H1 (cell line): ENCODE data around the gene TTC9. TPM values are rescaled to one million over a fixed set of nuclear protein-coding genes. Genes with fewer than 3 reads are reported as not detected.
A peak's percentile ranks its signal among the peaks of the same experiment; 100 is the strongest.

Experiments
- ASH2L ChIP-seq: fragments of 200-600, 300-600 bp; sonication (generic); IDR thresholded peaks from one replicate; pipeline ENCODE4 v1.7.1; 2017; ENCODE audit warnings: low read length
- CBX5 ChIP-seq: fragments of 300-800, 300-1000 bp; sonication (generic); IDR thresholded peaks from 2 replicates; pipeline ENCODE4 v1.7.1; 2016; ENCODE audit warnings: antibody characterized with exemption, low read length, low read depth
- CEBPB ChIP-seq: IDR thresholded peaks from 2 replicates; pipeline ENCODE4 v1.6.1; 2012; ENCODE audit warnings: low read depth, low read length
- FOSL1 ChIP-seq: IDR thresholded peaks from 2 replicates; pipeline ENCODE4 v1.6.1; 2011; ENCODE audit warnings: mild to moderate bottlenecking, low read depth, low read length, moderate library complexity; ENCODE audit not compliant: insufficient read depth
- NRF1 ChIP-seq: IDR thresholded peaks from 2 replicates; pipeline ENCODE4 v1.6.1; 2011; ENCODE audit warnings: mild to moderate bottlenecking, low read depth, low read length, improper control_type of control experiment
- USF2 ChIP-seq: IDR thresholded peaks from 2 replicates; pipeline ENCODE4 v1.6.1; 2011; ENCODE audit warnings: low read length, improper control_type of control experiment
- YY1 ChIP-seq: IDR thresholded peaks from 2 replicates; pipeline ENCODE4 v1.6.1; 2011; ENCODE audit warnings: low read depth, mild to moderate bottlenecking, low read length
- polyA plus RNA-seq, 7 experiments: library from polyadenylated mRNA; depleted of rRNA in 3 of 7; stranded (reverse) in 5 of 7; unstranded in 2 of 7; fragments of >200 nt in 5 of 7; fragments of 200-250 nt in 2 of 7; gene quantifications; 1 replicate in 5 of 7; 2 replicates in 1 of 7; 4 replicates in 1 of 7; pipeline versions ENCODE4 v1.2.1 to v1.2.3, GENCODE V29; 2011 to 2013; ENCODE audit warnings: missing spikeins in 2 of 7, mixed read lengths in 2 of 7
- total RNA-seq: library from RNA; stranded (reverse); fragmentation: NEBNext Ultra II Directional; extraction: Animal tissue kit (Norgen Biotek cat#: 25700); gene quantifications from 2 replicates; pipeline ENCODE4 v1.2.1, GENCODE V29; 2021

The TTC9 gene
- total and polyA plus RNA-seq, 2 of the 8 experiments (the other 6 are each of a cell fraction or from before 2014, with no cell fraction given): 21.0 to 29.5 TPM

- TF ChIP-seq USF2 (no peak), CBX5 (no peak), YY1 (no peak), ASH2L (peak; percentile 36), CEBPB (no peak), NRF1 (peak; percentile 36; the same call in 1 of the 2 replicates), FOSL1 (no peak)
Observed at GRCh38 chr14:70640938-70641547, 673 bp upstream of the TTC9 start (continued).
